NB4 (cell line): ENCODE measurements around the gene PITX2.

Experiments used
- DNase-seq: peaks from one replicate; pipeline ENCODE4 v3.0.0; 2010; ENCODE audit warnings: low read depth
- H3K4me3 ChIP-seq: one replicate; pipeline ENCODE4 v1.5.1; 2011; ENCODE audit warnings: mild to moderate bottlenecking, low read depth, low read length, moderate library complexity
- MYC ChIP-seq: IDR thresholded peaks from 2 replicates; pipeline ENCODE4 v1.6.1; 2011; ENCODE audit warnings: low read depth, low read length
- POLR2A ChIP-seq: IDR thresholded peaks from 2 replicates; pipeline ENCODE4 v1.6.1; 2011; ENCODE audit warnings: mild to moderate bottlenecking; ENCODE audit not compliant: insufficient read length; ENCODE audit errors: extremely low read depth
- TF ChIP-seq, protein P1 (sequence below): IDR thresholded peaks from 2 replicates; pipeline ENCODE4 v1.6.1; 2011; ENCODE audit warnings: low read depth, low read length
- TF ChIP-seq, protein P2 (sequence below): IDR thresholded peaks from one replicate; pipeline ENCODE4 v1.5.1; 2012; ENCODE audit warnings: low read depth, low read length

PITX2 gene

DNA sequence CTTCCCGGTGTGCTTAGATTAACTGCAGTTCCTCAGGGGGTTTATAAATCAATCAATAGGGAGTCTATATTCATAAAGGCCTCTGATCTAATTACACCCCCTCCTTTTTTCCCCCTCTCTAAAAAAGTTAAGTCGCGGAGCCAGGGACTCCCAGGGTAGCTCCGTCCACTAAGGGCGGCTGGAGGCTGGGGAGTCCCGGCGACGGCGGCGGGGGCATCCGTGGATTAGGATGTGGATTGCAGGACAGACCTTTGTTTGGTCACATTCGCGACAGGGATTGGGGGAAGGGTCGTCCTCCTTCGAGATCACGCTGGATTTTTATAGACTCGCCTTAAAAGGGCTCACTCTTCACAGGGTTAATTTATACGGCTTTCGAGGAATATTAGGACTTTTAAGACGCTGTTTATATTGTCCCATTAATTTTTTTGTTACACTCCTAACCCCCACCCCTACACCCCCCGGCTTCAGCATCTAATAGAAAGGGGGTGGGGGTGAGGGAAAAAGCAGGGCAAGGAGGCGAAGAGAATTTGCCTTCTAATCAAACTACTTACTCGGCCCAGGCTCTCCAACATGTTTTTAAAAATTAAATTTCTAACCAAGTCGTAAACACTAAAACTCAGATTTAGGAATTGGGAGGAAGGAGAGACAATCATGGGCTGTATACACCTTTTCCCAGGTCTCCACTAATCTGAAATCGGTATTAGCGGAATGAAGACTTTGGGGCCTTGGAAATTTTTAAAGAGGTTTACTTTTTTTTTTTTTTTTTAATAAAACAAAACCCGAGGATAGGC lies 8.5 kb downstream of the PITX2 start:
- H3K4me3 ChIP-seq, result no peak overlapping the region
- TF ChIP-seq, protein P1, sequence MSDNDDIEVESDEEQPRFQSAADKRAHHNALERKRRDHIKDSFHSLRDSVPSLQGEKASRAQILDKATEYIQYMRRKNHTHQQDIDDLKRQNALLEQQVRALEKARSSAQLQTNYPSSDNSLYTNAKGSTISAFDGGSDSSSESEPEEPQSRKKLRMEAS, result no peak
- TF ChIP-seq MYC, result no peak
- TF ChIP-seq, protein P2, sequence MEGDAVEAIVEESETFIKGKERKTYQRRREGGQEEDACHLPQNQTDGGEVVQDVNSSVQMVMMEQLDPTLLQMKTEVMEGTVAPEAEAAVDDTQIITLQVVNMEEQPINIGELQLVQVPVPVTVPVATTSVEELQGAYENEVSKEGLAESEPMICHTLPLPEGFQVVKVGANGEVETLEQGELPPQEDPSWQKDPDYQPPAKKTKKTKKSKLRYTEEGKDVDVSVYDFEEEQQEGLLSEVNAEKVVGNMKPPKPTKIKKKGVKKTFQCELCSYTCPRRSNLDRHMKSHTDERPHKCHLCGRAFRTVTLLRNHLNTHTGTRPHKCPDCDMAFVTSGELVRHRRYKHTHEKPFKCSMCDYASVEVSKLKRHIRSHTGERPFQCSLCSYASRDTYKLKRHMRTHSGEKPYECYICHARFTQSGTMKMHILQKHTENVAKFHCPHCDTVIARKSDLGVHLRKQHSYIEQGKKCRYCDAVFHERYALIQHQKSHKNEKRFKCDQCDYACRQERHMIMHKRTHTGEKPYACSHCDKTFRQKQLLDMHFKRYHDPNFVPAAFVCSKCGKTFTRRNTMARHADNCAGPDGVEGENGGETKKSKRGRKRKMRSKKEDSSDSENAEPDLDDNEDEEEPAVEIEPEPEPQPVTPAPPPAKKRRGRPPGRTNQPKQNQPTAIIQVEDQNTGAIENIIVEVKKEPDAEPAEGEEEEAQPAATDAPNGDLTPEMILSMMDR, result no peak
- no peak for DNase-seq

DNA sequence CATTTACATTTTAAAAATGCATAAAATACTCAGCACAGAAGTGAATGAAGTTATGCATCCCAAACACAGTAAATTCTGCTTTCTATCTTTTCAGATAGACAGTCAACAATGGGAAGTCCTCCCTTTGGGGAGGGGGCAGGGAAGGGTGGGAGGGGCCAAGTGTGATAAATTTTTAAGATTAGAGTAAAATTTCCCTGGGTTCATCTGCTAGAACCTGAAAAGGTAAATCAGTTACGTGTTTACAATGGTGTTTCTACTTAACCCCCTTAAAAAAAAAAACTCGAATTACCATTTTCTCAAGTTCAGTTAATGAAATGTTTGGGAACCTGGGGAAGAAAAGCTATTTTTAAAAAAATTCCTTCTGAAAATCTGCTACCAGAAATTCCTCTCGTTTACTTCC lies 9.1 kb downstream of the PITX2 start:
- H3K4me3 ChIP-seq, result no peak overlapping the region
- no peak for DNase-seq
- TF ChIP-seq POLR2A (no peak), MYC (no peak)
- TF ChIP-seq, protein P1, result no peak
- TF ChIP-seq, protein P2, result no peak

DNA sequence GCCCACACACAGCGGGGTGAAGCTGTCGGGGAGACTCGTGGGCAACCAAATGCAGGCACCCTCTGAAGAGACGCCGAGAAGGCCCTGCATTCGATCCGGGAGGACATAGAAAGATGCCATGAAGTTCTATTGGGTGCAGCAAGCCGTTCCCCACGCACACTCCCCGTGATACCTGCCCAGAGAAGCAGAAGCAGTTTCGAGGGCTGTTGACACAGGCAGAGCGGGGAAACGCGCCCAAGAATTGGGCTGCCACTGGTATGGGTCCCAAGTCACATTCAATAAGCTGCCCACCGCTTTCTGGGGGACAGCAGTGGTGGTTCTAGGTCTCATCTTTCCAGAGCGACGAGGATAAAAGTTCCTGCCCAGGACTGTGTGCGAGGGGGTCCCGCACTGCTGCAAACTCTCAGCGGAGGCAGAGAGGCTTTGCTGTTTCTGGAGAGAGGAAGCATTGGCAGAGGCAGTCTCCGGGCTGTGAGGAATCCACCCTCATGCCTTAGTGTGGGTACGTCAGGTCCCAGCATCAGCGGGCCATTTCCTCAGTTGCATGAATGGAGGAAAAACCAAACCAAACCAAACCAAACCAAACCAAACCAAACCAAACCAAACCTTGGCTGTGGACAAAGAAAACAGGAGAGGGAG lies 10.1 kb downstream of the PITX2 start:
- TF ChIP-seq MYC, result no peak
- H3K4me3 ChIP-seq, result no peak overlapping the region
- no peak for DNase-seq

DNA sequence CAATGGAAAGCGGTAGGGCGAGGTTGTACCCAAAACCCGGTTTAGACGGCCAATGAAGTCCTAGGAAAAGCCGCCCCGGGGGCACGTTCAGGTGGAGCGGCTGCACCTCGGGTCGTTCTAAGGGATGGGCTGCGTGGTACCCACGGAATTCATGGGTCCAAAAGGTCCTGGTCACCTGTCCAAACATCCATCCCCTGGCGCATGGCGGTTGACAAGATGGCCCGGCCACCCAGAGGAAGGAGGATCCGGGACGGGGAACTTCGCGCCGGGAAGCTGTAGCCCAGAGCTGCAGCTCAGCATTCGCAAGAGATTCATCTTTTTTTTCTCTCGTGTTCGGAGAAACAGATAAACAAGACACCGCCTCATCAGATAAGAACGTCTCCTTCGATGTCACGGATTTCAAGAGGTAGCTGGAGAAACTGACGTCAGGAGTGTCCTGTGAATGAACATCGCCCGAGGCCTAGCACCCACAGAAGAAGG lies 10.9 kb downstream of the PITX2 start:
- TF ChIP-seq POLR2A (no peak), MYC (no peak)
- TF ChIP-seq, protein P2, result no peak
- TF ChIP-seq, protein P1, result no peak
- DNase-seq, result no peak
- H3K4me3 ChIP-seq, result no peak overlapping the region

DNA sequence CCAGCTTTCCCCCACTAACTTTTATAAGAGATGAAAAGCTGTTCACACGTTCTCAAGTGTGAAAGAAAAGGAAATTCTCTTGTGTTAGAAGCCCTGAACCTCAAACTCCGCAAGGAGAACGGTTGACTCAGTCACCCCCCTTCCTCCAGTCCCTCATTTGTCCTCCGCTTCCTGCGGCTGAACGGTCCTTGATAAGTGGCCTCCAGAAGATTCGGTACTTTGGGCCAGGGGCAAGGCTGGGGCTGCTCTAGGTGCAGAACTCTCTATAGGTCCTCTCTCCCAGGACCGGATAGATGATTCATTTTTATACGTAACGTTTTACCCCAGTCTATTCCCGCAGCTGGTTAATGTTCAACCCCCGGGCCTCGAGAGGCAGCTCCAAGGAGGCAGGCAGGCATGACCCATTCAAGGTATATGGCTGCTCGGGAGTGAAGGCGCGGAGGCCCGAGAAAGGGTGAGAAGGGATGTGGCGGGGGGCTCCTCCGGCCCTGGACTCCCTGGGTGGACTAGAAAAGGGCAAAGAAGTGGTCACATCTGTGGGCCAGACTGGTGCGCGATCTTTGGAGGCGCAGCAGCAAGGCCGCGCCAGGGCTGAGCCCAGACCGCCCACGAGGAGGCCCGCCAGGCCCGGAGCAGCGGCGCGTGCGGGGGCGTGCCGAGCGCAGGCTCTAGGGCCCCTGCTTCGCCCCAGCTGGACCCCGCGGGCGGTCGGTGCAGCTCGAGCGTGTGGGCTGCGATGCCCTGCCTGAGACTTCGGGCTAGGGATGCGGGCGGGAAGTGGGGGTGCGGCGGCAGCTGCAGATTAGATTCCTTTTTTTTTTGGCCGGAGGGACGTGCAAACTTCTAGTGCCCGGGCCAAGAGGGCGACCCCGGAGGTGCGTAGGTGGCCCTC lies 11.7 kb downstream of the PITX2 start:
- DNase-seq, result no peak
- no peak overlapping the region for H3K4me3 ChIP-seq
- TF ChIP-seq, protein P1, result no peak
- TF ChIP-seq POLR2A, result no peak
- TF ChIP-seq MYC, result no peak
- TF ChIP-seq, protein P2, result no peak

DNA sequence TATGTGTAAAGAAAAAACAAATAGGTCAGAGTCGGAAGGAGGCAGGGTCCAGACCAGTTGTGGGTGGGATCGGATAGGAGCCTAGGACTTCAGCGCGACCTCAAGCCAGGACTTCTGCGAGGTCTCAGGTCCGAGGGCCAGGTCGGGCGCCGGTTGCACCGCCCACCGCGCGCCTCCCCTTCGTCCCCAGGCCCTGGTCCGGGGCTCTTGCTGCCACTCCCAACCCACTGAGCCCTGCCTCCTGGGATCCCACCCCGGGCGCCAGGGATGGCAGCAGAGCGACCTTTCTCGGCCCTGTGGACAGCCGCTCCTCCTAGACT lies 12.3 kb downstream of the PITX2 start:
- TF ChIP-seq POLR2A, result no peak
- no peak for TF ChIP-seq MYC
- TF ChIP-seq, protein P1, result no peak
- TF ChIP-seq, protein P2, result no peak
- no peak for DNase-seq
- H3K4me3 ChIP-seq, result no peak overlapping the region
